PFSK-1 (cell line): ENCODE results near the gene EYA2.

ENCODE experiments used
- FOXP2 ChIP-seq: optimal IDR thresholded peaks from 2 replicates; pipeline ENCODE3; 2011; ENCODE audit warnings: borderline replicate concordance, control low read depth, inconsistent platforms; ENCODE audit not compliant: insufficient read depth; ENCODE audit errors: extremely low read length, extremely low read depth
- POLR2AphosphoS5 ChIP-seq: IDR thresholded peaks from 2 replicates; pipeline ENCODE4 v1.6.1; 2012; ENCODE audit warnings: low read depth, mild to moderate bottlenecking, control low read depth, low read length, moderate library complexity
- REST ChIP-seq, 2 experiments: IDR thresholded peaks; 2 replicates each; pipeline versions ENCODE4 v1.6.1 to v1.8.0; 2011 to 2012; ENCODE audit warnings: low read depth in 2 of 2, low read length in 2 of 2, control low read depth in 1 of 2, inconsistent platforms in 1 of 2, mild to moderate bottlenecking in 1 of 2, moderate library complexity in 1 of 2; ENCODE audit not compliant: insufficient read depth in 1 of 2
- SIN3A ChIP-seq: IDR thresholded peaks from 2 replicates; pipeline ENCODE4 v1.6.1; 2012; ENCODE audit warnings: mild to moderate bottlenecking, low read length, moderate library complexity, borderline replicate concordance; ENCODE audit not compliant: insufficient read depth
- TAF1 ChIP-seq: IDR thresholded peaks from 2 replicates; pipeline ENCODE4 v1.6.1; 2012; ENCODE audit warnings: low read length, control low read depth, borderline replicate concordance; ENCODE audit not compliant: insufficient read depth

EYA2 gene

DNA sequence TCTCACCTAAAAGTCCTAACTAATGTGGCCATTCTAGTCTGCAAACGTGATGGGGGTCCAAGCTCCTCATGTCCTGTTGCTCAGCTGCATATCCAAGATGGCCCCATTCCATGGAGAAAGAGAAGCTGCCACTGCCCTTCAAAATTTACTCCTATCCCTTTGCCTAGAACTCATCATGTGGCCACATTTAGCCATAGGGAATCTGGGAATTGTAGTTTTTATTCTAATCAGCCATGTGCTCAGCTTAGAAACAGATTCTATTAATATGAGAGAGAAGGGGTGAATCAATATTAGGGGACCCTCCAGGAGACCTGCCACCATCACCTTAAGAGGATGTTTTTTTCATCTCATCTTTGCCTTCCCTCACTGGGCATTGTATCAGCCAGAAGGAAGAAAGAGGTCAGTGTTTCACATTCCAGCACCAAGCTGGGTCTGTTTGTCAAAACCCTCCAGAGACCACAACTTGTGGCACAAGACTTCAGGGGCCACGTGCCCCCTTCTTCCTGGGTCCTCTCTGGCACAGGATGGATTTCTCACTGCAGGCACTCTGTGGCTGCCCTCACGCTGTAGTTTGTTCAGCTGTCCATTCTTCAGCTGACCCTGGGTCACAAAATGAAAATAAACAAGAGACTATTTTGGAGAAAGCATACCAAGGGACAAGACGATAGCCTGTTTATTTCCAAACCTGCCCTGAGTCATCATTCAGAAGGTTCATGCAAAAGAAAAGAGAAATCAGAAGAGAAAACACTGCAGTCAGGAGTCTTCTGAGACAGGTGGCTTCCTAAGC is 172.0 kb downstream of the EYA2 start:
- no peak for TF ChIP-seq TAF1
- no peak for TF ChIP-seq REST (IDR thresholded peaks at IDR 0.05; ENCODE audit: insufficient read depth in 1 of 2, low read depth in 2 of 2, low read length in 2 of 2)
- TF ChIP-seq POLR2AphosphoS5, result no peak
- TF ChIP-seq FOXP2, result no peak
- TF ChIP-seq SIN3A, result no peak

GRCh38 chr20:47067776-47068175 is 173.1 kb downstream of the EYA2 start:
- no peak for TF ChIP-seq SIN3A
- TF ChIP-seq FOXP2, result no peak
- TF ChIP-seq REST (IDR thresholded peaks at IDR 0.05; ENCODE audit: insufficient read depth in 1 of 2, low read depth in 2 of 2, low read length in 2 of 2), result no peak
- no peak for TF ChIP-seq POLR2AphosphoS5
- no peak for TF ChIP-seq TAF1

- TF ChIP-seq SIN3A (no peak), FOXP2 (no peak), TAF1 (no peak), REST (IDR thresholded peaks at IDR 0.05; ENCODE audit: insufficient read depth in 1 of 2, low read depth in 2 of 2, low read length in 2 of 2) (no peak), POLR2AphosphoS5 (no peak)
These were observed 175.5 kb downstream of the EYA2 start for GRCh38 chr20:47070176-47070575.

DNA sequence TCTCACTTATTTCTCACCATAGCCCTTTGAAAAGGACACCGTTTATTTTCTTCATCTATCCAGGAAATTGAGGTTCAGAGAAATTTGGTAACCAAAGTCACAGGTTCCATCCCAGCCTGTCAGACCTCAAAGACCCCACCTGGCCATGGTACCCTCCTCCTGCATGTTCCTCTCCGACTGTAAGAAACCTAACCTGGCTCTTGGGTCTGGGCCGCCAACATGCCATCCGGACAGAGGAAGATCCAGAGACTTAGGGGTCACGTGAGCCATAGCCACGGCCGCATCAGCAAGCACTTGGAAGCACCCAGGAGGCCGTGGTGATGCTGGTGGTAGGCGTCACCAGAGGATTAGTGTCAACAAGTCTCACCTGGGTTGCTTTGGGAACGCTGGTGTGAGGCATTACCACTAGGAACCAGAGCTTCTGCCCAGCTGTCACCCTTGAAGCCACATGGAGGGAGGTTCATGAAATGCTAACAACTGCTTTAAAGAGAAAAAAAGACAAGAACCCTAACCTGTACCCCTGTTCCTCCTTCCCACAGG is 177.1 kb downstream of the EYA2 start:
- no peak for TF ChIP-seq TAF1

DNA sequence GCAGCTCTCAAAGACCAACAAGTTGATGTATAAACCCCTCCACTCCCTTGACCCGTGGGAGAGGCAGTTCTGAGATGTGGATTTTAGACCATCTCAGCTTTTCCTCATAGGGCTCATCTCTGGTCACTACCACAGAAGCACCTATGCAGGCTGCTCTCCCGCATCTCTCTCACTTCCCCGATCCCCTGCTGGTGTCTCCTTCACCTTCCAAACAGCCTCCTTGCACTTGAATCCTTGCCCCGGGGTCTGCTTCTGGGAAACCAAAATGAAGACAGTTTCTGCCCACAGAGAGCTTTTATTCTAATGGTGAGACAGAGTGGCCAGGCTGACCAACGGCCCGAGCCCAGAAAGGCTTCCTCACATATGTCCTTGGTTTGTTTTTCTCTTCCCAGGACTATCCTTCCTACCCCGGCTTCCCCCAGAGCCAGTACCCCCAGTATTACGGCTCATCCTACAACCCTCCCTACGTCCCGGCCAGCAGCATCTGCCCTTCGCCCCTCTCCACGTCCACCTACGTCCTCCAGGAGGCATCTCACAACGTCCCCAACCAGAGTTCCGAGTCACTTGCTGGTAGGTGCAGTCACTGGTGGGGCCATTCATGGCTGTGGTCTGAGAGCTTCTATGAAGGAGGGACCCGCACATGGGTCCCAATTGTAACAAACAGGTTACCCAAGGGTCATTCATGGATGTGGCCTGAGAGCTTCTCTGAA is 179.3 kb downstream of the EYA2 start:
- TF ChIP-seq SIN3A, result no peak

DNA sequence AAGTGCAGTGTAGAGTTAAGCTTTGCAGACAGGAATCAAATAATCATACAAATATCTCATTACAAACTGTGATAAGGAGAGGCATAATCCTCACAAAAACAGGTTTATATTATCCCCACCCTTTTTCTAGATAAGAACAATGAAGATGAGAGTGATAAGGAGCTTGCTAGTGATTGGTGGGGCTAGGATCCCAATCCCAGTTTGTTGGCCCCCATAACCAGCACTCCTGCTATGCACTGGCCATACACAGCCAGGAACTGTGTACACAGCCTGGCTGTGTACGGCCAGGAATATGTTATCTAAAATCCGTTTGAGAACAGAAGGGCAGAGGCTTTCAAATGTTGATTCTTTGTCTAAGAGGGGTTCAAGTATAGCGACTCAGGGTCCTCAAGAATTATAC is 180.6 kb downstream of the EYA2 start:
- no peak for TF ChIP-seq POLR2AphosphoS5
- no peak for TF ChIP-seq REST (IDR thresholded peaks at IDR 0.05; ENCODE audit: insufficient read depth in 1 of 2, low read depth in 2 of 2, low read length in 2 of 2)
- TF ChIP-seq SIN3A, result no peak
- TF ChIP-seq TAF1, result no peak
- TF ChIP-seq FOXP2, result no peak
